ENCODE results near the gene ZBTB7C.

ZBTB7C gene

GRCh38 chr18:48017635-48018034 lies 391.5 kb downstream of the ZBTB7C start:
- TF ChIP-seq SIN3A (IDR thresholded peaks at IDR 0.05; ENCODE audit: borderline replicate concordance, insufficient read depth, low read length) (no peak), REST (IDR thresholded peaks at IDR 0.05; ENCODE audit: insufficient read depth in 1 of 2, low read depth in 2 of 2, low read length in 2 of 2) (no peak), FOXP2 (optimal IDR thresholded peaks at IDR 0.05; ENCODE audit: borderline replicate concordance, extremely low read depth, extremely low read length, insufficient read depth) (no peak), TAF1 (IDR thresholded peaks at IDR 0.05; ENCODE audit: borderline replicate concordance, insufficient read depth, low read length) (no peak), POLR2AphosphoS5 (IDR thresholded peaks at IDR 0.05; ENCODE audit: low read depth, low read length) (no peak)

- TF ChIP-seq REST (IDR thresholded peaks at IDR 0.05; ENCODE audit: insufficient read depth in 1 of 2, low read depth in 2 of 2, low read length in 2 of 2) (no peak), SIN3A (IDR thresholded peaks at IDR 0.05; ENCODE audit: borderline replicate concordance, insufficient read depth, low read length) (no peak), FOXP2 (optimal IDR thresholded peaks at IDR 0.05; ENCODE audit: borderline replicate concordance, extremely low read depth, extremely low read length, insufficient read depth) (no peak), POLR2AphosphoS5 (IDR thresholded peaks at IDR 0.05; ENCODE audit: low read depth, low read length) (no peak)
Observed at GRCh38 chr18:48013162-48013561, 396.0 kb downstream of the ZBTB7C start.

- no peak for TF ChIP-seq SIN3A (IDR thresholded peaks at IDR 0.05; ENCODE audit: borderline replicate concordance, insufficient read depth, low read length)
- no peak for TF ChIP-seq REST (IDR thresholded peaks at IDR 0.05; ENCODE audit: insufficient read depth in 1 of 2, low read depth in 2 of 2, low read length in 2 of 2)
- no peak for TF ChIP-seq TAF1 (IDR thresholded peaks at IDR 0.05; ENCODE audit: borderline replicate concordance, insufficient read depth, low read length)
- TF ChIP-seq POLR2AphosphoS5 (IDR thresholded peaks at IDR 0.05; ENCODE audit: low read depth, low read length): no peak
- TF ChIP-seq FOXP2 (optimal IDR thresholded peaks at IDR 0.05; ENCODE audit: borderline replicate concordance, extremely low read depth, extremely low read length, insufficient read depth): no peak
Observed at GRCh38 chr18:48011926-48012465, 397.2 kb downstream of the ZBTB7C start.

- TF ChIP-seq FOXP2 (optimal IDR thresholded peaks at IDR 0.05; ENCODE audit: borderline replicate concordance, extremely low read depth, extremely low read length, insufficient read depth) (no peak), SIN3A (IDR thresholded peaks at IDR 0.05; ENCODE audit: borderline replicate concordance, insufficient read depth, low read length) (no peak), POLR2AphosphoS5 (IDR thresholded peaks at IDR 0.05; ENCODE audit: low read depth, low read length) (no peak), REST (IDR thresholded peaks at IDR 0.05; ENCODE audit: insufficient read depth in 1 of 2, low read depth in 2 of 2, low read length in 2 of 2) (no peak), TAF1 (IDR thresholded peaks at IDR 0.05; ENCODE audit: borderline replicate concordance, insufficient read depth, low read length) (no peak)
Observed at GRCh38 chr18:48010264-48010663, 398.9 kb downstream of the ZBTB7C start.
